IMR-90 (cell line): Measurements from ENCODE around the gene ALS2. TPM values are rescaled to one million over a fixed set of nuclear protein-coding genes. Genes with fewer than 3 reads are reported as not detected.

Experiments
- ATAC-seq: fragments of 200-7000 bp; cut with Tn5 transposase; 2 replicates; pipeline ENCODE4 v1.9.1; 2020; ENCODE audit warnings: low read depth, mild to moderate bottlenecking, moderate library complexity
- BruUV-seq: library from RNA; stranded (reverse); fragments of 400-500 nt; replicated peaks from 2 replicates; lab custom pipeline; 2021; lab: Mats Ljungman, UMichigan
- CTCF ChIA-PET: fragments of 300-600 bp; formaldehyde crosslinking; extraction: SDS; loops from one replicate; lab custom pipeline; 2021; ENCODE audit warnings: antibody characterized with exemption; lab: Yijun Ruan, JAX
- POLR2A ChIA-PET: fragments of 300-600 bp; sonication (Branson Sonifier 250); formaldehyde crosslinking; loops from one replicate; lab custom pipeline; 2022; ENCODE audit warnings: antibody characterized with exemption; ENCODE audit not compliant: unreplicated experiment; lab: Charles Lee
- DNase-seq: peaks from one replicate; pipeline ENCODE4 v3.0.0; 2013
- H2AFZ ChIP-seq: replicated peaks from 2 replicates; pipeline ENCODE3; 2013; ENCODE audit warnings: low read length, mild to moderate bottlenecking; ENCODE audit not compliant: poor library complexity
- H2AK5ac ChIP-seq: 2 replicates; pipeline ENCODE4 v1.6.1; 2013; ENCODE audit warnings: low read depth, low read length, inconsistent platforms
- H2AK9ac ChIP-seq: replicated peaks from 2 replicates; pipeline ENCODE3; 2013; ENCODE audit warnings: mild to moderate bottlenecking, low read depth, low read length, moderate library complexity; ENCODE audit not compliant: poor library complexity
- H2BK120ac ChIP-seq: 2 replicates; pipeline ENCODE4 v1.6.1; 2013; ENCODE audit warnings: low read depth, low read length, inconsistent platforms
- H2BK15ac ChIP-seq: 3 replicates; pipeline ENCODE4 v1.6.1; 2013; ENCODE audit warnings: low read depth, low read length, inconsistent platforms
- H2BK20ac ChIP-seq: 2 replicates; pipeline ENCODE4 v1.6.1; 2013; ENCODE audit warnings: low read depth, mild to moderate bottlenecking, inconsistent platforms, low read length, moderate library complexity
- H2BK5ac ChIP-seq: 2 replicates; pipeline ENCODE4 v1.6.1; 2013; ENCODE audit warnings: mild to moderate bottlenecking, low read depth, low read length, inconsistent platforms; ENCODE audit not compliant: poor library complexity, severe bottlenecking
- H3K14ac ChIP-seq: replicated peaks from 2 replicates; pipeline ENCODE4 v1.6.1; 2013; ENCODE audit warnings: low read depth, low read length, inconsistent platforms
- H3K18ac ChIP-seq: 2 replicates; pipeline ENCODE4 v1.6.1; 2013; ENCODE audit warnings: low read depth, low read length, control low read depth
- H3K23ac ChIP-seq: 2 replicates; pipeline ENCODE4 v1.6.1; 2013; ENCODE audit warnings: low read depth, low read length, inconsistent platforms
- H3K27ac ChIP-seq: 2 replicates; pipeline ENCODE4 v1.5.1; 2013; ENCODE audit warnings: mild to moderate bottlenecking, control low read depth, low read length; ENCODE audit not compliant: insufficient read depth
- H3K27me3 ChIP-seq: 2 replicates; pipeline ENCODE4 v1.6.1; 2013; ENCODE audit warnings: low read length; ENCODE audit not compliant: control insufficient read depth, insufficient read depth
- H3K36me3 ChIP-seq: 2 replicates; pipeline ENCODE4 v1.6.1; 2013; ENCODE audit warnings: low read length, mixed read lengths; ENCODE audit not compliant: control insufficient read depth, insufficient read depth
- H3K4ac ChIP-seq: 2 replicates; pipeline ENCODE4 v1.6.1; 2013; ENCODE audit warnings: low read depth, low read length, inconsistent platforms
- H3K4me1 ChIP-seq: 2 replicates; pipeline ENCODE4 v1.6.1; 2013; ENCODE audit warnings: low read length, mixed read lengths; ENCODE audit not compliant: control insufficient read depth, insufficient read depth
- H3K4me2 ChIP-seq: 2 replicates; pipeline ENCODE4 v1.6.1; 2013; ENCODE audit warnings: low read depth, mild to moderate bottlenecking, control low read depth, low read length, moderate library complexity
- H3K4me3 ChIP-seq: 2 replicates; pipeline ENCODE4 v1.5.1; 2013; ENCODE audit warnings: low read depth, mild to moderate bottlenecking, control low read depth, low read length, moderate library complexity; ENCODE audit not compliant: insufficient read depth
- H3K56ac ChIP-seq: 2 replicates; pipeline ENCODE4 v1.6.1; 2013; ENCODE audit warnings: low read length, inconsistent platforms; ENCODE audit not compliant: insufficient read depth; ENCODE audit errors: extremely low read depth
- H3K79me1 ChIP-seq, 2 experiments: 2 replicates each; pipeline ENCODE4 v1.6.1; 2013; ENCODE audit warnings: low read length in 2 of 2, inconsistent platforms in 1 of 2, low read depth in 1 of 2
- H3K9ac ChIP-seq: 2 replicates; pipeline ENCODE4 v1.6.1; 2013; ENCODE audit warnings: low read depth, low read length, control low read depth
- H3K9me1 ChIP-seq: 2 replicates; pipeline ENCODE4 v1.6.1; 2013; ENCODE audit warnings: low read length, inconsistent platforms; ENCODE audit not compliant: insufficient read depth
- H3K9me3 ChIP-seq: 2 replicates; pipeline ENCODE4 v1.6.1; 2013; ENCODE audit warnings: low read length; ENCODE audit not compliant: control insufficient read depth, insufficient read depth
- H4K20me1 ChIP-seq: 2 replicates; pipeline ENCODE4 v1.6.1; 2013; ENCODE audit warnings: low read length, inconsistent platforms; ENCODE audit not compliant: insufficient read depth
- H4K5ac ChIP-seq: 2 replicates; pipeline ENCODE4 v1.6.1; 2013; ENCODE audit warnings: mild to moderate bottlenecking, low read depth, low read length, control low read depth
- H4K8ac ChIP-seq, 2 experiments: 2 replicates each; pipeline ENCODE4 v1.6.1; 2013; ENCODE audit warnings: low read depth in 2 of 2, low read length in 2 of 2, control low read depth in 1 of 2, inconsistent platforms in 1 of 2
- H4K91ac ChIP-seq: 2 replicates; pipeline ENCODE4 v1.6.1; 2013; ENCODE audit warnings: low read depth, low read length, inconsistent platforms; ENCODE audit not compliant: insufficient read depth
- BHLHE40 ChIP-seq: fragments of 150-350 bp; IDR thresholded peaks from 2 replicates; pipeline ENCODE4 v1.6.1; 2016; ENCODE audit warnings: mild to moderate bottlenecking, low read depth, low read length
- CHD1 ChIP-seq: IDR thresholded peaks from 2 replicates; pipeline ENCODE4 v1.6.1; 2012; ENCODE audit warnings: low read depth, low read length, improper control_type of control experiment
- CTCF ChIP-seq: conservative IDR thresholded peaks from 2 replicates; pipeline ENCODE4 v1.5.1; 2012; ENCODE audit warnings: mild to moderate bottlenecking, low read depth, low read length, improper control_type of control experiment
- FOS ChIP-seq: fragments of 150-350 bp; IDR thresholded peaks from 2 replicates; pipeline ENCODE4 v1.6.1; 2016; ENCODE audit warnings: low read depth, low read length
- MAFK ChIP-seq: IDR thresholded peaks from 2 replicates; pipeline ENCODE4 v1.6.1; 2012; ENCODE audit warnings: low read depth, low read length, improper control_type of control experiment
- MXI1 ChIP-seq: IDR thresholded peaks from 2 replicates; pipeline ENCODE4 v1.6.1; 2012; ENCODE audit warnings: low read depth, mild to moderate bottlenecking, low read length, moderate library complexity, borderline replicate concordance
- NFE2L2 ChIP-seq: fragments of 150-350 bp; IDR thresholded peaks from 2 replicates; pipeline ENCODE4 v1.6.1; 2016; ENCODE audit warnings: low read depth, mild to moderate bottlenecking, low read length
- RAD21 ChIP-seq: IDR thresholded peaks from 2 replicates; pipeline ENCODE4 v1.6.1; 2012; ENCODE audit warnings: low read length, improper control_type of control experiment
- RCOR1 ChIP-seq: IDR thresholded peaks from 2 replicates; pipeline ENCODE4 v1.6.1; 2012; ENCODE audit warnings: mild to moderate bottlenecking, low read length, improper control_type of control experiment; ENCODE audit not compliant: insufficient replicate concordance
- RFX5 ChIP-seq: IDR thresholded peaks from 2 replicates; pipeline ENCODE4 v1.8.0; 2012; ENCODE audit warnings: low read depth, mild to moderate bottlenecking, low read length, moderate library complexity
- SMC3 ChIP-seq: fragments of 150-350 bp; IDR thresholded peaks from 2 replicates; pipeline ENCODE4 v1.6.1; 2016; ENCODE audit warnings: low read depth, mild to moderate bottlenecking, antibody characterized with exemption, low read length, moderate library complexity
- USF2 ChIP-seq: fragments of 150-350 bp; IDR thresholded peaks from 2 replicates; pipeline ENCODE4 v1.6.1; 2017; ENCODE audit warnings: mild to moderate bottlenecking, antibody characterized with exemption, low read length, low read depth
- WGBS, 2 experiments: methylation state at CpG; one replicate each; pipeline versions ENCODE4 v1.1.5 to v1.1.7; 2013; ENCODE audit warnings: missing lambda C conversion rate in 2 of 2; ENCODE audit not compliant: insufficient read length in 1 of 2; ENCODE audit errors: extremely low coverage in 2 of 2; 5-methylcytosine and 5-hydroxymethylcytosine counted together
- dilution Hi-C: fragments of 300-500 bp; cut with HindIII; formaldehyde crosslinking; loops from one replicate; pipeline ENCODE4 v1.14.3; 2018; ENCODE audit warnings: low sequenced_read_pairs; ENCODE audit not compliant: unreplicated experiment
- in situ Hi-C: fragments of 300-500 bp; cut with MboI; formaldehyde crosslinking; loops from 3 replicates; pipeline ENCODE4 v1.14.3; 2019; ENCODE audit warnings: low sequenced_read_pairs, inconsistent platforms, mixed read lengths
- intact Hi-C: fragments of 100-400 bp; cut with micrococcal nuclease; formaldehyde crosslinking; loops from 2 replicates; pipeline ENCODE4 v1.10.0; 2022
- polyA plus RNA-seq, 3 experiments: library from polyadenylated mRNA; depleted of rRNA; stranded (reverse); fragments of >200 nt; gene quantifications; 2 replicates each; pipeline ENCODE4 v1.2.3, GENCODE V29; 2012; ENCODE audit warnings: low replicate concordance in 1 of 3
- total RNA-seq: library from RNA; depleted of rRNA; stranded (reverse); fragments of >200 nt; gene quantifications from 2 replicates; pipeline ENCODE4 v1.2.3, GENCODE V29; 2012

Gene ALS2
- total and polyA plus RNA-seq, 2 of the 4 experiments (the other 2 are of a cell fraction), result 14.4 to 42.3 TPM

DNA sequence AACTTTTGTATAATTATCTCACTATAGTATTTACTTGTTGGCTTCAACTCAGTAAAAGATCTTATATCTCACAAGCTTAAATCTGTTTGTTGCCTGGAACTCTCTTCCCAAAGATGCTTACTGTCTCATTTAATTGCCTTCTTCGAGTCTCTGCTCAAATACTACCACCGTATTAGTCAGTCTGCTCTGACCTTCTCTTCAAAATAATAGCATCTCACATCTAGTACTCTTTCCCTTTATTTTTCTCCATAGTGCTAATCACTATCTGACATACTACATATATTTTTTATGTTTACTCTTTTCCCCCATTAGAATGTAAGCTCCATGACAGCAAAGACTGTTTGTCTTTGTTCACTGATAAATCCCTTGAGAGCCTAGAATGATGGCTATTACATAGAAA, 71.7 kb downstream of the ALS2 start:
- ChIA-PET POLR2A (no interaction called here), CTCF (interaction anchor here (1.6 kb wide), 1 partner anchor 8 kb away, joined by 4 read pairs; no protein-coding TSS in a partner anchor)
- Histone ChIP-seq H4K8ac (no peak overlapping the region), H3K4me3 (no peak overlapping the region), H3K14ac (no peak overlapping the region), H3K4ac (no peak overlapping the region), H3K9me1 (no peaks in the 10 kb centered on the region), H2BK120ac (no peak overlapping the region), H3K79me1 (no peaks in the 10 kb centered on the region; a peak in 1 of 4 replicates), H3K4me1 (no peaks in the 10 kb centered on the region), H2AFZ (no peak overlapping the region), H2BK20ac (no peak overlapping the region), H3K18ac (no peak overlapping the region), H3K36me3 (peaks cover 20% of the 10 kb centered on the region), H4K5ac (no peak overlapping the region), H3K9me3 (no peaks in the 10 kb centered on the region), H2AK9ac (no peak overlapping the region), H4K91ac (no peak overlapping the region), H3K56ac (no peak overlapping the region), H3K23ac (no peak overlapping the region), H2BK5ac (no peak overlapping the region), H4K20me1 (no peaks in the 10 kb centered on the region), H3K27ac (no peak overlapping the region), H3K27me3 (no peaks in the 10 kb centered on the region), H2AK5ac (no peak overlapping the region), H2BK15ac (no peak overlapping the region), H3K9ac (no peak overlapping the region), H3K4me2 (no peak overlapping the region)
- dilution Hi-C loops, result no loop called here
- whole genome bisulfite sequencing, 2 experiments, result 27% methylated on average over 2 of the region's 2 CpGs; no CpG with 5 or more reads in 1 of the 2 experiments
- DNase-seq (no peak), ATAC-seq (no peak)
- TF ChIP-seq RAD21 (no peak), FOS (no peak), RCOR1 (no peak), SMC3 (no peak), MXI1 (no peak), BHLHE40 (no peak), USF2 (no peak), CTCF (no peak), MAFK (no peak), RFX5 (no peak), NFE2L2 (no peak), CHD1 (no peak)
- in situ Hi-C loops, result no loop called here
- BruUV-seq, result no TSS peak
- intact Hi-C loops, result loop anchor here (10.0 kb wide), 1 partner anchor 474 kb away; no protein-coding TSS in a partner anchor
